ENCODE measurements around the gene RERE.

DNA sequence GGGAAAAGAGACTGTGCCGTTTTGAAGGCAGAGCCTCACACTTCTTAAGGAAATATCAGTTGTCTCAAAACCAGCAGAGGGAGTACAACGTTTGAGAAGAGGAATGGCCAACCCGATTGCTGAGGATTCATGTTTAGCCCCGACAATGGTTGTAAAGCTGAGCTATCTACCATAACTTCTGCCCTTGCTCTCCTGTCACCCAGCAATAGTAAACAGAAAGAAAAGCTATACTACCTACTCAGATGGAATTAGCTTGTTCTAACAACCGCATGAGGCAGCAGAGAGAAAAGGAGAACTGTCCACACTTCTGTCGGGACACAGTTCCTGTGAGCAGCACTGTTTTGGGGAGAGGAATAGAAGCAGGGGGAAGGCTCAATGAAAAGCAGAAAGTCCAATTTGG lies 408.3 kb downstream of the RERE start:
- TF ChIP-seq, protein P1, sequence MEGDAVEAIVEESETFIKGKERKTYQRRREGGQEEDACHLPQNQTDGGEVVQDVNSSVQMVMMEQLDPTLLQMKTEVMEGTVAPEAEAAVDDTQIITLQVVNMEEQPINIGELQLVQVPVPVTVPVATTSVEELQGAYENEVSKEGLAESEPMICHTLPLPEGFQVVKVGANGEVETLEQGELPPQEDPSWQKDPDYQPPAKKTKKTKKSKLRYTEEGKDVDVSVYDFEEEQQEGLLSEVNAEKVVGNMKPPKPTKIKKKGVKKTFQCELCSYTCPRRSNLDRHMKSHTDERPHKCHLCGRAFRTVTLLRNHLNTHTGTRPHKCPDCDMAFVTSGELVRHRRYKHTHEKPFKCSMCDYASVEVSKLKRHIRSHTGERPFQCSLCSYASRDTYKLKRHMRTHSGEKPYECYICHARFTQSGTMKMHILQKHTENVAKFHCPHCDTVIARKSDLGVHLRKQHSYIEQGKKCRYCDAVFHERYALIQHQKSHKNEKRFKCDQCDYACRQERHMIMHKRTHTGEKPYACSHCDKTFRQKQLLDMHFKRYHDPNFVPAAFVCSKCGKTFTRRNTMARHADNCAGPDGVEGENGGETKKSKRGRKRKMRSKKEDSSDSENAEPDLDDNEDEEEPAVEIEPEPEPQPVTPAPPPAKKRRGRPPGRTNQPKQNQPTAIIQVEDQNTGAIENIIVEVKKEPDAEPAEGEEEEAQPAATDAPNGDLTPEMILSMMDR (IDR thresholded peaks at IDR 0.05): no peak
- TF ChIP-seq, protein P2, sequence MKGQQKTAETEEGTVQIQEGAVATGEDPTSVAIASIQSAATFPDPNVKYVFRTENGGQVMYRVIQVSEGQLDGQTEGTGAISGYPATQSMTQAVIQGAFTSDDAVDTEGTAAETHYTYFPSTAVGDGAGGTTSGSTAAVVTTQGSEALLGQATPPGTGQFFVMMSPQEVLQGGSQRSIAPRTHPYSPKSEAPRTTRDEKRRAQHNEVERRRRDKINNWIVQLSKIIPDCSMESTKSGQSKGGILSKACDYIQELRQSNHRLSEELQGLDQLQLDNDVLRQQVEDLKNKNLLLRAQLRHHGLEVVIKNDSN (CRISPR knock-in tag; IDR thresholded peaks at IDR 0.05): no peak
- no peak for TF ChIP-seq GABPB1 (CRISPR knock-in tag; IDR thresholded peaks at IDR 0.05)

Data from WTC11 (cell line).